HCT116 (cell line): Measurements from ENCODE around the gene RFX3. TPM values are rescaled to one million over a fixed set of nuclear protein-coding genes. Genes with fewer than 3 reads are reported as not detected.

Experiments
- CEBPB ChIP-seq: IDR thresholded peaks from 2 replicates; pipeline ENCODE4 v1.6.1; 2012; ENCODE audit warnings: low read depth
- ELF1 ChIP-seq: IDR thresholded peaks from 2 replicates; pipeline ENCODE4 v1.6.1; 2012; ENCODE audit warnings: low read depth, borderline replicate concordance
- POLR2A ChIP-seq: IDR thresholded peaks from 2 replicates; pipeline ENCODE4 v1.7.0; 2011; ENCODE audit warnings: borderline replicate concordance; ENCODE audit not compliant: insufficient read depth, insufficient read length; ENCODE audit errors: extremely low read depth
- RAD21 ChIP-seq: IDR thresholded peaks from 2 replicates; pipeline ENCODE4 v1.6.1; 2012; ENCODE audit warnings: low read depth, mild to moderate bottlenecking
- SP1 ChIP-seq: IDR thresholded peaks from 2 replicates; pipeline ENCODE4 v1.6.1; 2012; ENCODE audit warnings: low read depth
- TCF7L2 ChIP-seq: IDR thresholded peaks from 2 replicates; pipeline ENCODE4 v1.7.0; 2011; ENCODE audit warnings: borderline replicate concordance, inconsistent platforms; ENCODE audit not compliant: insufficient read depth, insufficient read length; ENCODE audit errors: extremely low read depth
- total RNA-seq: library from RNA; stranded (reverse); gene quantifications from one replicate; pipeline ENCODE4 v1.2.1, GENCODE V29; 2021; ENCODE audit not compliant: unreplicated experiment
- TF ChIP-seq, protein P1 (sequence below), 3 experiments: fragments of 200-600 bp in 1 of 3; sonication (generic) in 1 of 3; IDR thresholded peaks in 2 of 3; conservative IDR thresholded peaks in 1 of 3; 2 replicates each; pipeline ENCODE4 v1.5.1; 2012 to 2017; ENCODE audit warnings: low read depth in 2 of 3, low read length in 2 of 3, antibody characterized with exemption in 1 of 3, borderline replicate concordance in 1 of 3, control low read depth in 1 of 3, mild to moderate bottlenecking in 1 of 3, mixed read lengths in 1 of 3, mixed run types in 1 of 3, moderate library complexity in 1 of 3; ENCODE audit not compliant: insufficient read depth in 1 of 3
- TF ChIP-seq, protein P2 (sequence below): IDR thresholded peaks from 2 replicates; pipeline ENCODE4 v1.6.1; 2012; ENCODE audit warnings: low read depth

The RFX3 gene
- total RNA-seq, 1 experiment from 2014 or later = 11.8 TPM

DNA sequence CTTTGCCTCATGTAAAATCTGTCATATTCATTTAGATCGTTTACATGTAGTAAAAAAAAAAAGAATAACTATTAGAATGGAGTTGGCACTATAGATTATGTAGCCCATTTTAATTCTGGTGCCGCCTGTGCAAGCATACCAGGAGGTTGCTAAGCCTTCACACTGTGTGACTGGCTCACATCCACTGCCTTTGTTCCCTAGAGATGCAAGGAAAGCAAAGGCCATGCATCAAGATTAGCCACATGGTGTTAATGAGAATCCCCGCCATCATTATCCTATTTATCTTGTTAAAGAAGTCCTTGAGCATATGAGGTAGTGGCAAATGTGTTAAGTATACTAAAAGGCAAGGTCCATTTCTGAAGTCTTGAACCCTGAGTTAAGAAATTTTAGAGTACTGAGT is 279.6 kb downstream of the RFX3 start (continued):
- TF ChIP-seq SP1 = no peak
- no peak for TF ChIP-seq RAD21
- TF ChIP-seq, protein P1, sequence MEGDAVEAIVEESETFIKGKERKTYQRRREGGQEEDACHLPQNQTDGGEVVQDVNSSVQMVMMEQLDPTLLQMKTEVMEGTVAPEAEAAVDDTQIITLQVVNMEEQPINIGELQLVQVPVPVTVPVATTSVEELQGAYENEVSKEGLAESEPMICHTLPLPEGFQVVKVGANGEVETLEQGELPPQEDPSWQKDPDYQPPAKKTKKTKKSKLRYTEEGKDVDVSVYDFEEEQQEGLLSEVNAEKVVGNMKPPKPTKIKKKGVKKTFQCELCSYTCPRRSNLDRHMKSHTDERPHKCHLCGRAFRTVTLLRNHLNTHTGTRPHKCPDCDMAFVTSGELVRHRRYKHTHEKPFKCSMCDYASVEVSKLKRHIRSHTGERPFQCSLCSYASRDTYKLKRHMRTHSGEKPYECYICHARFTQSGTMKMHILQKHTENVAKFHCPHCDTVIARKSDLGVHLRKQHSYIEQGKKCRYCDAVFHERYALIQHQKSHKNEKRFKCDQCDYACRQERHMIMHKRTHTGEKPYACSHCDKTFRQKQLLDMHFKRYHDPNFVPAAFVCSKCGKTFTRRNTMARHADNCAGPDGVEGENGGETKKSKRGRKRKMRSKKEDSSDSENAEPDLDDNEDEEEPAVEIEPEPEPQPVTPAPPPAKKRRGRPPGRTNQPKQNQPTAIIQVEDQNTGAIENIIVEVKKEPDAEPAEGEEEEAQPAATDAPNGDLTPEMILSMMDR (IDR thresholded peaks at IDR 0.05 in 2 of 3, conservative IDR thresholded peaks at IDR 0.05 in 1 of 3; ENCODE audit: borderline replicate concordance in 1 of 3, insufficient read depth in 1 of 3, low read depth in 2 of 3, low read length in 2 of 3) = no peak
- TF ChIP-seq TCF7L2 = no peak
- TF ChIP-seq ELF1 = no peak
- no peak for TF ChIP-seq CEBPB
- TF ChIP-seq POLR2A = no peak
- TF ChIP-seq, protein P2, sequence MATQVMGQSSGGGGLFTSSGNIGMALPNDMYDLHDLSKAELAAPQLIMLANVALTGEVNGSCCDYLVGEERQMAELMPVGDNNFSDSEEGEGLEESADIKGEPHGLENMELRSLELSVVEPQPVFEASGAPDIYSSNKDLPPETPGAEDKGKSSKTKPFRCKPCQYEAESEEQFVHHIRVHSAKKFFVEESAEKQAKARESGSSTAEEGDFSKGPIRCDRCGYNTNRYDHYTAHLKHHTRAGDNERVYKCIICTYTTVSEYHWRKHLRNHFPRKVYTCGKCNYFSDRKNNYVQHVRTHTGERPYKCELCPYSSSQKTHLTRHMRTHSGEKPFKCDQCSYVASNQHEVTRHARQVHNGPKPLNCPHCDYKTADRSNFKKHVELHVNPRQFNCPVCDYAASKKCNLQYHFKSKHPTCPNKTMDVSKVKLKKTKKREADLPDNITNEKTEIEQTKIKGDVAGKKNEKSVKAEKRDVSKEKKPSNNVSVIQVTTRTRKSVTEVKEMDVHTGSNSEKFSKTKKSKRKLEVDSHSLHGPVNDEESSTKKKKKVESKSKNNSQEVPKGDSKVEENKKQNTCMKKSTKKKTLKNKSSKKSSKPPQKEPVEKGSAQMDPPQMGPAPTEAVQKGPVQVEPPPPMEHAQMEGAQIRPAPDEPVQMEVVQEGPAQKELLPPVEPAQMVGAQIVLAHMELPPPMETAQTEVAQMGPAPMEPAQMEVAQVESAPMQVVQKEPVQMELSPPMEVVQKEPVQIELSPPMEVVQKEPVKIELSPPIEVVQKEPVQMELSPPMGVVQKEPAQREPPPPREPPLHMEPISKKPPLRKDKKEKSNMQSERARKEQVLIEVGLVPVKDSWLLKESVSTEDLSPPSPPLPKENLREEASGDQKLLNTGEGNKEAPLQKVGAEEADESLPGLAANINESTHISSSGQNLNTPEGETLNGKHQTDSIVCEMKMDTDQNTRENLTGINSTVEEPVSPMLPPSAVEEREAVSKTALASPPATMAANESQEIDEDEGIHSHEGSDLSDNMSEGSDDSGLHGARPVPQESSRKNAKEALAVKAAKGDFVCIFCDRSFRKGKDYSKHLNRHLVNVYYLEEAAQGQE = no peak
